Stimulated activated naive CD4-positive, alpha-beta T cell (primary cell): ENCODE results near the gene LRIG3.
"Not testable (repeated sequence)": the region's sequence is repeated elsewhere in the genome, so short reads cannot be mapped to it uniquely, and the experiment has no call there.

Source experiments
- DNase-seq, 6 experiments: peaks; one replicate each; lab custom pipeline; 2025; lab: John Stamatoyannopoulos, UW

The LRIG3 gene

GRCh38 chr12:58860056-58860787, 60.1 kb downstream of the LRIG3 start:
- DNase-seq = no peak

GRCh38 chr12:58858030-58858429, 62.3 kb downstream of the LRIG3 start:
- DNase-seq = no peak

- DNase-seq = not testable (repeated sequence)
Observed at GRCh38 chr12:58857206-58857605, 63.1 kb downstream of the LRIG3 start.

- not testable (repeated sequence) for DNase-seq
Observed at GRCh38 chr12:58855630-58856029, 64.7 kb downstream of the LRIG3 start.

- DNase-seq = no peak
Observed at GRCh38 chr12:58850826-58851225, 69.5 kb downstream of the LRIG3 start.

- DNase-seq = no peak
Observed at GRCh38 chr12:58847901-58848600, 72.3 kb downstream of the LRIG3 start.

GRCh38 chr12:58844161-58844560, 76.1 kb downstream of the LRIG3 start:
- DNase-seq = no peak

- DNase-seq = no peak
Observed at GRCh38 chr12:58841058-58841798, 79.1 kb downstream of the LRIG3 start.

GRCh38 chr12:58833853-58834252, 86.5 kb downstream of the LRIG3 start:
- no peak for DNase-seq

- no peak for DNase-seq
Observed at GRCh38 chr12:58832920-58833319, 87.4 kb downstream of the LRIG3 start.
